Right ventricle myocardium inferior (tissue), 1 donor: ENCODE data around the gene MRC1. TPM values are rescaled to one million over a fixed set of nuclear protein-coding genes. Genes with fewer than 3 reads are reported as not detected.
A peak's percentile ranks its signal among the peaks of the same experiment; 100 is the strongest.

Source experiments
- ATAC-seq: fragments of 200-7000 bp; cut with Tn5 transposase; one replicate; pipeline ENCODE4 v1.9.1; 2020; ENCODE audit warnings: mild to moderate bottlenecking, moderate library complexity
- DNase-seq: peaks from one replicate; pipeline ENCODE4 v3.0.0; 2021; ENCODE audit errors: missing footprints
- intact Hi-C: fragments of 100-400 bp; cut with DNase I; formaldehyde crosslinking; loops from one replicate; pipeline ENCODE4 v1.11.0; 2022
- total RNA-seq: library from RNA; stranded (reverse); fragmentation: NEBNext Ultra II Directional; extraction: Animal tissue kit (Norgen Biotek cat#: 25700); gene quantifications from one replicate; pipeline ENCODE4 v1.2.1, GENCODE V29; 2021
- donor health status: DM: no; HTN: yes; CAD: no; lungs with severe emphysema.

MRC1 gene
- total RNA-seq, 1 donor from 2014 or later, result 38.3 TPM

- DNase-seq (no peak), ATAC-seq (no peak)
- intact Hi-C loops, result no loop called here
These were observed 24.5 kb downstream of the MRC1 start for GRCh38 chr10:17833656-17834055.

GRCh38 chr10:17835688-17836087, 26.5 kb downstream of the MRC1 start:
- ATAC-seq (no peak), DNase-seq (no peak)
- intact Hi-C loops, result no loop called here

- intact Hi-C loops, result no loop called here
- no peak for DNase-seq
- ATAC-seq, result peak; percentile 67
These were observed 27.8 kb downstream of the MRC1 start for GRCh38 chr10:17836942-17837341.

- DNase-seq (no peak), ATAC-seq (no peak)
- intact Hi-C loops, result no loop called here
These were observed 29.0 kb downstream of the MRC1 start for GRCh38 chr10:17838080-17838648.

GRCh38 chr10:17841050-17841449, 31.9 kb downstream of the MRC1 start:
- ATAC-seq (no peak), DNase-seq (no peak)
- intact Hi-C loops, result no loop called here

- DNase-seq, result no peak
- ATAC-seq, result no peak
- intact Hi-C loops, result no loop called here
These were observed 33.5 kb downstream of the MRC1 start for GRCh38 chr10:17842641-17843040.

GRCh38 chr10:17847585-17848296, 38.6 kb downstream of the MRC1 start:
- intact Hi-C loops, result loop anchor here (1.0 to 5.0 kb wide), 3 partner anchors 369 to 465 kb away; no protein-coding TSS in a partner anchor
- ATAC-seq, result no peak
- DNase-seq, result no peak

- intact Hi-C loops, result loop anchor here (5.0 kb wide), 2 partner anchors 389 to 464 kb away; no protein-coding TSS in a partner anchor
- ATAC-seq, result no peak
- DNase-seq, result no peak
These were observed 39.5 kb downstream of the MRC1 start for GRCh38 chr10:17848646-17849045.

- no peak for ATAC-seq
- intact Hi-C loops, result no loop called here
These were observed 41.4 kb downstream of the MRC1 start for GRCh38 chr10:17850501-17850900.

GRCh38 chr10:17851611-17852010, 42.5 kb downstream of the MRC1 start:
- DNase-seq (peak; percentile 86), ATAC-seq (no peak)
- intact Hi-C loops, result no loop called here

More at GRCh38 chr10:17850501-17850900, 41.4 kb downstream of the MRC1 start:
- DNase-seq, result no peak

GRCh38 chr10:17854044-17854652, 45.0 kb downstream of the MRC1 start:
- intact Hi-C loops, result no loop called here
- DNase-seq (no peak), ATAC-seq (no peak)

GRCh38 chr10:17857040-17857439, 47.9 kb downstream of the MRC1 start:
- DNase-seq (no peak), ATAC-seq (no peak)
- intact Hi-C loops, result no loop called here

GRCh38 chr10:17859492-17860156, 50.5 kb downstream of the MRC1 start:
- DNase-seq, result no peak
- intact Hi-C loops, result no loop called here
- no peak for ATAC-seq

- intact Hi-C loops, result no loop called here
- no peak for ATAC-seq
- no peak for DNase-seq
These were observed 52.6 kb downstream of the MRC1 start for GRCh38 chr10:17861760-17862159.

- intact Hi-C loops, result no loop called here
- no peak for ATAC-seq
- no peak for DNase-seq
These were observed 56.2 kb downstream of the MRC1 start for GRCh38 chr10:17865351-17865750.

- intact Hi-C loops, result no loop called here
- ATAC-seq (no peak), DNase-seq (no peak)
These were observed 57.2 kb downstream of the MRC1 start for GRCh38 chr10:17866346-17866745.

GRCh38 chr10:17867056-17867455, 57.9 kb downstream of the MRC1 start:
- ATAC-seq, result no peak
- DNase-seq, result no peak
- intact Hi-C loops, result no loop called here

- intact Hi-C loops, result no loop called here
These were observed 61.9 kb downstream of the MRC1 start for GRCh38 chr10:17871036-17871435.

GRCh38 chr10:17872191-17873091, 63.3 kb downstream of the MRC1 start:
- no peak for DNase-seq
- intact Hi-C loops, result no loop called here
- ATAC-seq, result no peak

More at GRCh38 chr10:17871036-17871435, 61.9 kb downstream of the MRC1 start:
- no peak for DNase-seq
- ATAC-seq, result no peak
